SK-N-SH (cell line): ENCODE data around the gene ANKH. TPM values are rescaled to one million over a fixed set of nuclear protein-coding genes. Genes with fewer than 3 reads are reported as not detected.

ENCODE experiments used
- CTCF ChIA-PET: fragments of 300-600, 350-600 bp; formaldehyde crosslinking; extraction: SDS; loops from one replicate; lab custom pipeline; 2021; lab: Yijun Ruan, JAX
- POLR2A ChIA-PET: fragments of 350-600 bp; sonication (Branson Sonifier 250); formaldehyde crosslinking; extraction: SDS; loops from one replicate; lab custom pipeline; 2020; ENCODE audit warnings: antibody characterized with exemption, inconsistent platforms; lab: Yijun Ruan, JAX
- DNase-seq: peaks from one replicate; pipeline ENCODE4 v3.0.0; 2012
- H2AFZ ChIP-seq: fragments of 200-600 bp; sonication (generic); 2 replicates; pipeline ENCODE4 v1.8.1; 2016; ENCODE audit warnings: antibody characterized with exemption, mild to moderate bottlenecking, low read depth
- H3F3A ChIP-seq: fragments of 200-600 bp; sonication (generic); replicated peaks from 2 replicates; pipeline ENCODE3; 2016; ENCODE audit warnings: antibody characterized with exemption, mild to moderate bottlenecking; ENCODE audit not compliant: insufficient read depth
- H3K27ac ChIP-seq, 2 experiments: fragments of 200-500 bp in 1 of 2; fragments of 200-600 bp in 1 of 2; sonication (Bioruptor generic) in 1 of 2; sonication (generic), shearing (Covaris generic) in 1 of 2; 2 replicates each; pipeline versions ENCODE4 v1.5.1 to v1.6.1; 2014 to 2016; ENCODE audit warnings: low read depth in 2 of 2, inconsistent platforms in 1 of 2, low read length in 1 of 2, mild to moderate bottlenecking in 1 of 2, mixed read lengths in 1 of 2
- H3K27me3 ChIP-seq: fragments of 200-600 bp; sonication (generic), shearing (Covaris generic); 2 replicates; pipeline ENCODE4 v1.6.1; 2016; ENCODE audit warnings: mixed run types; ENCODE audit not compliant: insufficient read depth
- H3K36me3 ChIP-seq, 2 experiments: fragments of 200-500 bp in 1 of 2; fragments of 200-600 bp in 1 of 2; sonication (Bioruptor generic) in 1 of 2; sonication (generic) in 1 of 2; replicated peaks in 1 of 2; 2 replicates each; pipeline versions ENCODE3 to v1.5.1; 2014 to 2016; ENCODE audit warnings: low read length in 1 of 2, mild to moderate bottlenecking in 1 of 2; ENCODE audit not compliant: insufficient read depth in 2 of 2, control insufficient read depth in 1 of 2
- H3K4me1 ChIP-seq, 2 experiments: fragments of 200-500 bp in 1 of 2; fragments of 200-600 bp in 1 of 2; sonication (Bioruptor generic) in 1 of 2; sonication (generic), shearing (Covaris generic) in 1 of 2; 2 replicates each; pipeline versions ENCODE4 v1.5.1 to v1.6.1; 2014 to 2016; ENCODE audit warnings: low read depth in 1 of 2, low read length in 1 of 2, mixed run types in 1 of 2; ENCODE audit not compliant: insufficient read depth in 2 of 2, control insufficient read depth in 1 of 2
- H3K4me2 ChIP-seq: fragments of 200-600 bp; sonication (generic), shearing (Covaris generic); 2 replicates; pipeline ENCODE4 v1.6.1; 2017; ENCODE audit warnings: mixed run types
- H3K4me3 ChIP-seq, 2 experiments: fragments of 200-500 bp in 1 of 2; fragments of 200-600 bp in 1 of 2; sonication (Bioruptor generic) in 1 of 2; sonication (generic), shearing (Covaris generic) in 1 of 2; 2 replicates each; pipeline versions ENCODE4 v1.5.1 to v1.8.1; 2014 to 2016; ENCODE audit warnings: low read depth in 2 of 2, inconsistent platforms in 1 of 2, low read length in 1 of 2, mild to moderate bottlenecking in 1 of 2, mixed read lengths in 1 of 2, moderate library complexity in 1 of 2
- H3K79me2 ChIP-seq: fragments of 200-600 bp; sonication (generic); 2 replicates; pipeline ENCODE4 v1.8.1; 2017; ENCODE audit warnings: mild to moderate bottlenecking; ENCODE audit not compliant: insufficient read depth
- H3K9ac ChIP-seq: fragments of 200-600 bp; sonication (generic); 2 replicates; pipeline ENCODE4 v1.6.1; 2017; ENCODE audit warnings: mixed run types
- H3K9me2 ChIP-seq: fragments of 200-600 bp; sonication (generic); 2 replicates; pipeline ENCODE4 v1.6.1; 2017; ENCODE audit warnings: mixed run types
- H3K9me3 ChIP-seq: fragments of 200-600 bp; sonication (generic); 2 replicates; pipeline ENCODE4 v1.6.1; 2017; ENCODE audit warnings: mixed run types, mild to moderate bottlenecking, moderate library complexity
- H4K20me1 ChIP-seq: fragments of 200-600 bp; sonication (generic); 2 replicates; pipeline ENCODE4 v1.6.1; 2017; ENCODE audit warnings: mild to moderate bottlenecking, mixed run types; ENCODE audit not compliant: insufficient read depth
- CHD2 ChIP-seq: fragments of 150-350 bp; IDR thresholded peaks from 2 replicates; pipeline ENCODE4 v1.6.1; 2018; ENCODE audit warnings: low read length; ENCODE audit not compliant: partially characterized antibody
- GATA2 ChIP-seq: sonication (generic); formaldehyde crosslinking; IDR thresholded peaks from 2 replicates; pipeline ENCODE4 v1.5.0; 2020; ENCODE audit warnings: mild to moderate bottlenecking, missing genetic modification reagents
- MEF2A ChIP-seq: IDR thresholded peaks from 2 replicates; pipeline ENCODE4 v1.4.0; 2012; ENCODE audit warnings: low read depth, borderline replicate concordance
- SIN3A ChIP-seq: IDR thresholded peaks from 2 replicates; pipeline ENCODE4 v1.6.1; 2012; ENCODE audit warnings: low read depth, mild to moderate bottlenecking, low read length, moderate library complexity, borderline replicate concordance
- USF2 ChIP-seq: fragments of 150-350 bp; IDR thresholded peaks from 2 replicates; pipeline ENCODE4 v1.6.1; 2017; ENCODE audit warnings: antibody characterized with exemption, low read length, low read depth, borderline replicate concordance
- ZBTB33 ChIP-seq: IDR thresholded peaks from 2 replicates; pipeline ENCODE4 v1.4.0; 2012; ENCODE audit warnings: low read depth, borderline replicate concordance
- WGBS: methylation state at CpG from one replicate; pipeline ENCODE4 v1.1.6; 2017; ENCODE audit warnings: low lambda C conversion rate; 5-methylcytosine and 5-hydroxymethylcytosine counted together
- polyA plus RNA-seq, 3 experiments: library from polyadenylated mRNA; depleted of rRNA; stranded (reverse); fragments of >200 nt; gene quantifications; 2 replicates each; pipeline ENCODE4 v1.2.3, GENCODE V29; 2012
- TF ChIP-seq, protein P1 (sequence below): fragments of 200-600 bp; sonication (generic); IDR thresholded peaks from 2 replicates; pipeline ENCODE4 v1.6.1; 2017; ENCODE audit warnings: antibody characterized with exemption, mild to moderate bottlenecking, moderate library complexity

Gene ANKH
- polyA plus RNA-seq, 1 of the 3 experiments (the other 2 are of a cell fraction), result 22.0 TPM

GRCh38 chr5:14777932-14778791, 93.4 kb downstream of the ANKH start (continued):
- TF ChIP-seq ZBTB33, result no peak

GRCh38 chr5:14777187-14777586, 94.4 kb downstream of the ANKH start:
- H3K27ac ChIP-seq, result no peak overlapping the region
- POLR2A ChIA-PET, result no interaction called here
- no peak overlapping the region for H2AFZ ChIP-seq
- H4K20me1 ChIP-seq, result no peaks in the 10 kb centered on the region
- no peak overlapping the region for H3K9ac ChIP-seq
- TF ChIP-seq GATA2, result no peak
- no peak for TF ChIP-seq CHD2
- no peak for TF ChIP-seq MEF2A
- TF ChIP-seq SIN3A, result no peak
- no peaks in the 10 kb centered on the region for H3K27me3 ChIP-seq
- H3K9me3 ChIP-seq, result no peaks in the 10 kb centered on the region
- H3K4me1 ChIP-seq, result no peaks in the 10 kb centered on the region
- H3K4me2 ChIP-seq, result no peak overlapping the region
- H3K36me3 ChIP-seq, result no peaks in the 10 kb centered on the region
- no peaks in the 10 kb centered on the region for H3F3A ChIP-seq
- no peak overlapping the region for H3K4me3 ChIP-seq
- no peak for DNase-seq
- H3K79me2 ChIP-seq, result no peaks in the 10 kb centered on the region
- CTCF ChIA-PET, result interaction anchor here (0.6 kb wide), 1 partner anchor 96 kb away, joined by 3 read pairs; no protein-coding TSS in a partner anchor
- 95% methylated on average over 6 of the region's 6 CpGs for WGBS
- no peaks in the 10 kb centered on the region for H3K9me2 ChIP-seq

DNA sequence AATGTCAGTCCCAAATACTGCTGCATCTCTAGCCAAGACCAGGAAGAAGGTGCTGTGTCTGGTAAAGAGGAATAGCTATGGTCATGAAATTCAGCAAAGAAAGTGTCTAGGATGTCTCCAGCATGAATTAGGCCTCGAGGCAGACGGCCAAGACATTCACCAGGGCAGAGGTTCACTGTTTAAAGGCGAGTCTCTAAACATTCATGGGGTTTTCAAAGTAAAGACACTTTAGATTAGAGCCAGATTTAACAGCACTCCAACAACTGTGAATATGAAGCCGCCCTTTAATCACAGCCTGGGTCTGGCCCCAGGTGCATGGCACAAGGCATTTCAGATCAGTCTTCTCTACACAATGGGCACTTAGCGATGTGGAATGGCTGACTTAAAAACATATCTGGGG, 95.0 kb downstream of the ANKH start:
- Histone ChIP-seq H3K27me3 (no peaks in the 10 kb centered on the region), H4K20me1 (no peaks in the 10 kb centered on the region), H3K27ac (no peak overlapping the region), H3K4me3 (no peak overlapping the region), H3K79me2 (no peaks in the 10 kb centered on the region), H3K36me3 (no peaks in the 10 kb centered on the region), H3K4me2 (no peak overlapping the region), H3K9ac (no peak overlapping the region), H3K9me3 (no peaks in the 10 kb centered on the region), H3F3A (no peaks in the 10 kb centered on the region), H2AFZ (no peak overlapping the region), H3K4me1 (no peaks in the 10 kb centered on the region), H3K9me2 (no peaks in the 10 kb centered on the region)
- POLR2A ChIA-PET, result no interaction called here
- 98% methylated on average over 5 of the region's 5 CpGs for WGBS
- DNase-seq, result no peak
- CTCF ChIA-PET, result no interaction called here
- TF ChIP-seq USF2 (no peak), CHD2 (no peak)
- TF ChIP-seq, protein P1, sequence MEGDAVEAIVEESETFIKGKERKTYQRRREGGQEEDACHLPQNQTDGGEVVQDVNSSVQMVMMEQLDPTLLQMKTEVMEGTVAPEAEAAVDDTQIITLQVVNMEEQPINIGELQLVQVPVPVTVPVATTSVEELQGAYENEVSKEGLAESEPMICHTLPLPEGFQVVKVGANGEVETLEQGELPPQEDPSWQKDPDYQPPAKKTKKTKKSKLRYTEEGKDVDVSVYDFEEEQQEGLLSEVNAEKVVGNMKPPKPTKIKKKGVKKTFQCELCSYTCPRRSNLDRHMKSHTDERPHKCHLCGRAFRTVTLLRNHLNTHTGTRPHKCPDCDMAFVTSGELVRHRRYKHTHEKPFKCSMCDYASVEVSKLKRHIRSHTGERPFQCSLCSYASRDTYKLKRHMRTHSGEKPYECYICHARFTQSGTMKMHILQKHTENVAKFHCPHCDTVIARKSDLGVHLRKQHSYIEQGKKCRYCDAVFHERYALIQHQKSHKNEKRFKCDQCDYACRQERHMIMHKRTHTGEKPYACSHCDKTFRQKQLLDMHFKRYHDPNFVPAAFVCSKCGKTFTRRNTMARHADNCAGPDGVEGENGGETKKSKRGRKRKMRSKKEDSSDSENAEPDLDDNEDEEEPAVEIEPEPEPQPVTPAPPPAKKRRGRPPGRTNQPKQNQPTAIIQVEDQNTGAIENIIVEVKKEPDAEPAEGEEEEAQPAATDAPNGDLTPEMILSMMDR, result no peak
